Activated naive CD8-positive, alpha-beta T cell treated with anti-CD3 and anti-CD28 coated beads, Interleukin-2, amount 50 U/mL, for 16 hours (primary cell): ENCODE data around the gene CWC25.
A peak's percentile ranks its signal among the peaks of the same experiment; 100 is the strongest.
"Not testable (repeated sequence)": the region's sequence is repeated elsewhere in the genome, so short reads cannot be mapped to it uniquely, and the experiment has no call there.

Source experiments
- DNase-seq: peaks from one replicate; pipeline ENCODE4 v3.0.0-alpha.2; 2020; ENCODE audit warnings: low read depth, low spot score

Gene CWC25

GRCh38 chr17:38852771-38853291, 27.7 kb upstream of the CWC25 start:
- no peak for DNase-seq

- no peak for DNase-seq
Measured at GRCh38 chr17:38851434-38851833, 26.3 kb upstream of the CWC25 start.

- DNase-seq: no peak
Measured at GRCh38 chr17:38850374-38850773, 25.3 kb upstream of the CWC25 start.

GRCh38 chr17:38848939-38849605, 24.0 kb upstream of the CWC25 start:
- no peak for DNase-seq

GRCh38 chr17:38848557-38848891, 23.4 kb upstream of the CWC25 start:
- no peak for DNase-seq

- no peak for DNase-seq
Measured at GRCh38 chr17:38844261-38844757, 19.2 kb upstream of the CWC25 start.

GRCh38 chr17:38825762-38826247, 684 bp upstream of the CWC25 start:
- no peak for DNase-seq

GRCh38 chr17:38815576-38816193, 9.4 kb downstream of the CWC25 start:
- DNase-seq: no peak

- DNase-seq: no peak
Measured at GRCh38 chr17:38809828-38810227, 15.3 kb downstream of the CWC25 start.

GRCh38 chr17:38800237-38800760, 24.8 kb downstream of the CWC25 start:
- DNase-seq: no peak

- DNase-seq: peak; percentile 70
Measured at GRCh38 chr17:38799501-38800236, 25.5 kb downstream of the CWC25 start, which contains the start of gene PIP4K2B. Gene PIP4K2B, minus strand, starts transcription at chr17:38799556. Its CDS starts 132 bp downstream, at chr17:38799424.

GRCh38 chr17:38798614-38799500, 26.3 kb downstream of the CWC25 start:
- DNase-seq: peak; percentile 11

GRCh38 chr17:38797828-38798227, 27.3 kb downstream of the CWC25 start:
- no peak for DNase-seq

GRCh38 chr17:38797158-38797490, 28.0 kb downstream of the CWC25 start:
- no peak for DNase-seq

GRCh38 chr17:38796451-38797157, 28.5 kb downstream of the CWC25 start:
- DNase-seq: no peak

GRCh38 chr17:38794221-38794620, 30.9 kb downstream of the CWC25 start:
- DNase-seq: no peak

GRCh38 chr17:38791162-38791561, 34.0 kb downstream of the CWC25 start:
- DNase-seq: no peak

GRCh38 chr17:38790148-38790707, 34.9 kb downstream of the CWC25 start:
- DNase-seq: not testable (repeated sequence)

- no peak for DNase-seq
Measured at GRCh38 chr17:38789185-38789584, 35.9 kb downstream of the CWC25 start.

GRCh38 chr17:38787999-38788398, 37.1 kb downstream of the CWC25 start:
- DNase-seq: not testable (repeated sequence)
